GM23338 (cell line): ENCODE results near the gene PTGIS. TPM values are rescaled to one million over a fixed set of nuclear protein-coding genes. Genes with fewer than 3 reads are reported as not detected.

Source experiments
- ATAC-seq: fragments of 200-7000 bp; cut with Tn5 transposase; 3 replicates; pipeline ENCODE4 v1.9.1; 2020
- DNase-seq: peaks from one replicate; pipeline ENCODE4 v3.0.0-alpha.2; 2015; ENCODE audit warnings: low spot score
- H2AFZ ChIP-seq: fragments of 200-600 bp; sonication (generic); 2 replicates; pipeline ENCODE4 v1.8.0; 2016; ENCODE audit warnings: antibody characterized with exemption, mild to moderate bottlenecking, moderate library complexity
- H3F3A ChIP-seq: fragments of 200-600 bp; sonication (generic); replicated peaks from 2 replicates; pipeline ENCODE4 v1.8.0; 2017; ENCODE audit warnings: antibody characterized with exemption, mixed run types, low read depth
- H3K27ac ChIP-seq: fragments of 200-600 bp; sonication (generic); 2 replicates; pipeline ENCODE4 v1.6.1; 2016; ENCODE audit warnings: low read depth
- H3K27me3 ChIP-seq: fragments of 200-600 bp; sonication (generic); 2 replicates; pipeline ENCODE4 v1.8.0; 2016; ENCODE audit warnings: mild to moderate bottlenecking, mixed run types, moderate library complexity; ENCODE audit not compliant: insufficient read depth
- H3K36me3 ChIP-seq: fragments of 200-600 bp; sonication (generic); 2 replicates; pipeline ENCODE4 v1.8.0; 2016; ENCODE audit warnings: mild to moderate bottlenecking; ENCODE audit not compliant: insufficient read depth
- H3K4me1 ChIP-seq: fragments of 200-600 bp; sonication (generic); 2 replicates; pipeline ENCODE4 v1.8.0; 2016; ENCODE audit warnings: mild to moderate bottlenecking, moderate library complexity; ENCODE audit not compliant: insufficient read depth
- H3K4me2 ChIP-seq: fragments of 200-600 bp; sonication (generic); 2 replicates; pipeline ENCODE4 v1.7.1; 2017; ENCODE audit warnings: mixed run types
- H3K4me3 ChIP-seq: fragments of 200-600 bp; sonication (generic); 2 replicates; pipeline ENCODE4 v1.6.1; 2016; ENCODE audit warnings: mixed run types
- H3K79me2 ChIP-seq: fragments of 200-600 bp; sonication (generic); replicated peaks from 2 replicates; pipeline ENCODE4 v1.8.0; 2017; ENCODE audit warnings: mild to moderate bottlenecking; ENCODE audit not compliant: insufficient read depth
- H3K9me2 ChIP-seq: fragments of 200-600 bp; sonication (generic); 2 replicates; pipeline ENCODE4 v1.8.0; 2017; ENCODE audit not compliant: insufficient read depth
- H4K20me1 ChIP-seq: fragments of 200-600 bp; sonication (generic); replicated peaks from 2 replicates; pipeline ENCODE4 v1.8.0; 2017; ENCODE audit warnings: mild to moderate bottlenecking; ENCODE audit not compliant: insufficient read depth
- H3K27ac Mint-ChIP-seq: 2 replicates; pipeline ENCODE4 v1.8.0; 2020; ENCODE audit warnings: inconsistent platforms, mild to moderate bottlenecking, moderate library complexity, mixed read lengths
- H3K27me3 Mint-ChIP-seq: 3 replicates; pipeline ENCODE4 v1.8.0; 2022; ENCODE audit warnings: low read depth, mild to moderate bottlenecking, moderate library complexity, mixed read lengths, inconsistent platforms; ENCODE audit not compliant: insufficient read depth, poor library complexity
- H3K36me3 Mint-ChIP-seq: 3 replicates; pipeline ENCODE4 v1.8.0; 2021; ENCODE audit warnings: low read depth, mild to moderate bottlenecking, inconsistent platforms, moderate library complexity, mixed read lengths
- H3K4me1 Mint-ChIP-seq: 3 replicates; pipeline ENCODE4 v1.8.0; 2020; ENCODE audit warnings: mild to moderate bottlenecking, inconsistent platforms, mixed read lengths
- H3K4me3 Mint-ChIP-seq: 3 replicates; pipeline ENCODE4 v1.8.0; 2021; ENCODE audit warnings: moderate library complexity, mild to moderate bottlenecking, inconsistent platforms, mixed read lengths
- H3K9me3 Mint-ChIP-seq: 3 replicates; pipeline ENCODE4 v1.8.0; 2020; ENCODE audit warnings: moderate library complexity, mild to moderate bottlenecking, inconsistent platforms, mixed read lengths
- CREB1 ChIP-seq: fragments of 250-450 bp; sonication (Bioruptor Pico); IDR thresholded peaks from 2 replicates; pipeline ENCODE4 v1.5.0; 2020; ENCODE audit warnings: low read depth, mild to moderate bottlenecking, moderate library complexity
- JUNB ChIP-seq: IDR thresholded peaks from one replicate; pipeline ENCODE4 v1.6.1; 2016; ENCODE audit warnings: antibody characterized with exemption; ENCODE audit not compliant: unreplicated experiment
- POLR2AphosphoS5 ChIP-seq: IDR thresholded peaks from 2 replicates; pipeline ENCODE4 v1.6.1; 2016; ENCODE audit warnings: antibody characterized with exemption, low read depth
- REST ChIP-seq: IDR thresholded peaks from one replicate; pipeline ENCODE4 v1.6.1; 2018; ENCODE audit warnings: antibody characterized with exemption; ENCODE audit not compliant: unreplicated experiment
- STAT1 ChIP-seq: IDR thresholded peaks from one replicate; pipeline ENCODE4 v1.6.1; 2016; ENCODE audit warnings: antibody characterized with exemption; ENCODE audit not compliant: unreplicated experiment
- ZNF114 ChIP-seq: fragments of 250-450 bp; sonication (Bioruptor Pico); IDR thresholded peaks from 2 replicates; pipeline ENCODE4 v1.5.0; 2020; ENCODE audit warnings: mild to moderate bottlenecking, moderate library complexity
- polyA plus RNA-seq: library from polyadenylated mRNA; unstranded; fragments of >200 nt; fragmentation: Nextera tagmentation; extraction: Ambion mirVana; gene quantifications from 2 replicates; pipeline ENCODE4 v1.2.1, GENCODE V29; 2016
- total RNA-seq: library from RNA; depleted of rRNA; stranded (reverse); fragments of >200 nt; shearing (Covaris generic); gene quantifications from 2 replicates; pipeline ENCODE4 v1.2.3, GENCODE V29; 2014
- TF ChIP-seq, protein P1 (sequence below): fragments of 250-450 bp; sonication (Bioruptor Pico); IDR thresholded peaks from 2 replicates; pipeline ENCODE4 v1.5.0; 2020; ENCODE audit warnings: mild to moderate bottlenecking, moderate library complexity
- TF ChIP-seq, protein P2 (sequence below), 2 experiments: fragments of 200-600 bp in 1 of 2; sonication (generic) in 1 of 2; conservative IDR thresholded peaks; 2 replicates each; pipeline versions ENCODE4 v1.5.1 to v1.6.1; 2016 to 2017; ENCODE audit warnings: antibody characterized with exemption in 2 of 2, low read depth in 2 of 2, mild to moderate bottlenecking in 2 of 2, moderate library complexity in 1 of 2

Gene PTGIS
- total and polyA plus RNA-seq, 2 experiments from 2014 or later: 6.6 to 28.7 TPM

DNA sequence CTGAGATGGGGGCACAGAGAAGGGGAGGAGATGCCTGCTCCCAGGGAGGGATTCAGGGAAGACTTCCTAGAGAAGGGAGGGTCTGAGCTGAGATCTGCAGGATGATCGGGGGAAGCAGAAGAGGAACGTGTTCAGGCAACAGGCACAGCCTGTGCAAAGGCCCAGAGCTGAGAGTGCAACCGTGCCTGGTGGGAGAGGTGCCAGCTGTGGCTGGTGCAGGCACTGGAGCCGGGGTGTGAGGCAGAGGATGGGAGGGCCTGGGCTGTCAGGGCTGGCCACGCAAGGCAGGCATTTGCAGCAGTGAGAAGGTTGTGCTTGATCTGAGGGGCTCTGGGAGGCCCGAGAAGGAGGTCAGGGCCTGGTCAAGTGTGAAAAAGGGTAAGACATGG is 27.7 kb downstream of the PTGIS start (continued):
- TF ChIP-seq, protein P1, sequence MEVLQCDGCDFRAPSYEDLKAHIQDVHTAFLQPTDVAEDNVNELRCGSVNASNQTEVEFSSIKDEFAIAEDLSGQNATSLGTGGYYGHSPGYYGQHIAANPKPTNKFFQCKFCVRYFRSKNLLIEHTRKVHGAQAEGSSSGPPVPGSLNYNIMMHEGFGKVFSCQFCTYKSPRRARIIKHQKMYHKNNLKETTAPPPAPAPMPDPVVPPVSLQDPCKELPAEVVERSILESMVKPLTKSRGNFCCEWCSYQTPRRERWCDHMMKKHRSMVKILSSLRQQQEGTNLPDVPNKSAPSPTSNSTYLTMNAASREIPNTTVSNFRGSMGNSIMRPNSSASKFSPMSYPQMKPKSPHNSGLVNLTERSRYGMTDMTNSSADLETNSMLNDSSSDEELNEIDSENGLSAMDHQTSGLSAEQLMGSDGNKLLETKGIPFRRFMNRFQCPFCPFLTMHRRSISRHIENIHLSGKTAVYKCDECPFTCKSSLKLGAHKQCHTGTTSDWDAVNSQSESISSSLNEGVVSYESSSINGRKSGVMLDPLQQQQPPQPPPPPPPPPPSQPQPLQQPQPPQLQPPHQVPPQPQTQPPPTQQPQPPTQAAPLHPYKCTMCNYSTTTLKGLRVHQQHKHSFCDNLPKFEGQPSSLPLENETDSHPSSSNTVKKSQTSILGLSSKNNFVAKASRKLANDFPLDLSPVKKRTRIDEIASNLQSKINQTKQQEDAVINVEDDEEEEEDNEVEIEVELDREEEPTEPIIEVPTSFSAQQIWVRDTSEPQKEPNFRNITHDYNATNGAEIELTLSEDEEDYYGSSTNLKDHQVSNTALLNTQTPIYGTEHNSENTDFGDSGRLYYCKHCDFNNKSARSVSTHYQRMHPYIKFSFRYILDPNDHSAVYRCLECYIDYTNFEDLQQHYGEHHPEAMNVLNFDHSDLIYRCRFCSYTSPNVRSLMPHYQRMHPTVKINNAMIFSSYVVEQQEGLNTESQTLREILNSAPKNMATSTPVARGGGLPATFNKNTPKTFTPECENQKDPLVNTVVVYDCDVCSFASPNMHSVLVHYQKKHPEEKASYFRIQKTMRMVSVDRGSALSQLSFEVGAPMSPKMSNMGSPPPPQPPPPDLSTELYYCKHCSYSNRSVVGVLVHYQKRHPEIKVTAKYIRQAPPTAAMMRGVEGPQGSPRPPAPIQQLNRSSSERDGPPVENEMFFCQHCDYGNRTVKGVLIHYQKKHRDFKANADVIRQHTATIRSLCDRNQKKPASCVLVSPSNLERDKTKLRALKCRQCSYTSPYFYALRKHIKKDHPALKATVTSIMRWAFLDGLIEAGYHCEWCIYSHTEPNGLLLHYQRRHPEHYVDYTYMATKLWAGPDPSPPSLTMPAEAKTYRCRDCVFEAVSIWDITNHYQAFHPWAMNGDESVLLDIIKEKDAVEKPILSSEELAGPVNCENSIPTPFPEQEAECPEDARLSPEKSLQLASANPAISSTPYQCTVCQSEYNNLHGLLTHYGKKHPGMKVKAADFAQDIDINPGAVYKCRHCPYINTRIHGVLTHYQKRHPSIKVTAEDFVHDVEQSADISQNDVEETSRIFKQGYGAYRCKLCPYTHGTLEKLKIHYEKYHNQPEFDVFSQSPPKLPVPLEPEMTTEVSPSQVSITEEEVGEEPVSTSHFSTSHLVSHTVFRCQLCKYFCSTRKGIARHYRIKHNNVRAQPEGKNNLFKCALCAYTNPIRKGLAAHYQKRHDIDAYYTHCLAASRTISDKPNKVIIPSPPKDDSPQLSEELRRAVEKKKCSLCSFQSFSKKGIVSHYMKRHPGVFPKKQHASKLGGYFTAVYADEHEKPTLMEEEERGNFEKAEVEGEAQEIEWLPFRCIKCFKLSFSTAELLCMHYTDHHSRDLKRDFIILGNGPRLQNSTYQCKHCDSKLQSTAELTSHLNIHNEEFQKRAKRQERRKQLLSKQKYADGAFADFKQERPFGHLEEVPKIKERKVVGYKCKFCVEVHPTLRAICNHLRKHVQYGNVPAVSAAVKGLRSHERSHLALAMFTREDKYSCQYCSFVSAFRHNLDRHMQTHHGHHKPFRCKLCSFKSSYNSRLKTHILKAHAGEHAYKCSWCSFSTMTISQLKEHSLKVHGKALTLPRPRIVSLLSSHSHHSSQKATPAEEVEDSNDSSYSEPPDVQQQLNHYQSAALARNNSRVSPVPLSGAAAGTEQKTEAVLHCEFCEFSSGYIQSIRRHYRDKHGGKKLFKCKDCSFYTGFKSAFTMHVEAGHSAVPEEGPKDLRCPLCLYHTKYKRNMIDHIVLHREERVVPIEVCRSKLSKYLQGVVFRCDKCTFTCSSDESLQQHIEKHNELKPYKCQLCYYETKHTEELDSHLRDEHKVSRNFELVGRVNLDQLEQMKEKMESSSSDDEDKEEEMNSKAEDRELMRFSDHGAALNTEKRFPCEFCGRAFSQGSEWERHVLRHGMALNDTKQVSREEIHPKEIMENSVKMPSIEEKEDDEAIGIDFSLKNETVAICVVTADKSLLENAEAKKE (CRISPR knock-in tag): no peak
- TF ChIP-seq REST (no peak), ZNF114 (no peak)

DNA sequence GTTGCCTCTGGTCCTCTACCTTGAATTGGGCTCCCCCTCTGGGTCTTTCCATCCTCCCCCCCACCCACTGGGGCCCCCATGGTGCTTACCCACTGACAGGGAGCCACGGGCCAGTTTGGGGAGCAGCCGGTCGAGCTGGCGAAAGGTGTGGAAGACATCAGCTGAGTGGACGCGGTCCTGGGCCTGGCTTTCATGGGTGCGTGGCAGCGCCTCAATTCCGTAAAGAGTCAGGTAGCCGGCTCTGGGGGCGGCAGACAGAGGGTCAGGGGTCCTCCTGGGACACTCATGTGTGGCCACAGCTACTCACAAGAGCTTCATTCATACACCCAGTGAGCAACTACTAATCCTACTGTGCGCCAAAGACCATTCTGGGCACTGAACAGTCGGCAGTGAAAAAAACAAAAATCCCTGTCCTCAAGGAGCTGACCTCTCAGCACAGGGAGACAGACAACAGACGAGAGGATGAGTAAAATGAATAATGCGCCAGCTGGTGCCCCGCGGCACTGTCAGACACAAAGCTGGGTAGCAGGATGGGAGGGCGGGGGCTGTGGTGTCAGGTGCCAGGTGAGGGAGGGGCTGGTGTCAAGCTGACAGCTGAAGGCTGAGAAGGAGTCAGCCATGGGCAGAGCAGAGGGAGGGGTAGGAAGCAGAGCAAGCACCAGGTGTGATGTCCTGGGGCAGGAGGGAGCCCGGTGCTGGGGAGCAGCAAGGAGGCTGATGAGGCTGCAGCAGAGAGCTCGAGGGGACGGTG is 28.3 kb downstream of the PTGIS start:
- Mint-ChIP-seq H3K4me1 (no peaks in the 10 kb centered on the region; the same call in 2 of the 3 replicates), H3K4me3 (no peak overlapping the region), H3K27ac (no peak overlapping the region), H3K9me3 (no peaks in the 10 kb centered on the region), H3K27me3 (peaks cover 7% of the 10 kb centered on the region), H3K36me3 (peaks cover 54% of the 10 kb centered on the region)
- H4K20me1 ChIP-seq: no peaks in the 10 kb centered on the region
- H3K27me3 ChIP-seq: no peaks in the 10 kb centered on the region
- no peak overlapping the region for H2AFZ ChIP-seq
- H3K4me2 ChIP-seq: no peak overlapping the region
- ATAC-seq: no peak
- no peak for DNase-seq
- H3K9me2 ChIP-seq: no peaks in the 10 kb centered on the region
- H3K79me2 ChIP-seq: no peaks in the 10 kb centered on the region
- no peaks in the 10 kb centered on the region for H3F3A ChIP-seq
- no peak overlapping the region for H3K27ac ChIP-seq
- H3K4me1 ChIP-seq: no peaks in the 10 kb centered on the region
- H3K4me3 ChIP-seq: no peak overlapping the region
- peaks cover 5% of the 10 kb centered on the region; the same call in 1 of the 2 replicates for H3K36me3 ChIP-seq
- TF ChIP-seq POLR2AphosphoS5 (no peak), STAT1 (no peak), REST (no peak), CREB1 (CRISPR knock-in tag) (no peak), JUNB (no peak)
- TF ChIP-seq, protein P2, sequence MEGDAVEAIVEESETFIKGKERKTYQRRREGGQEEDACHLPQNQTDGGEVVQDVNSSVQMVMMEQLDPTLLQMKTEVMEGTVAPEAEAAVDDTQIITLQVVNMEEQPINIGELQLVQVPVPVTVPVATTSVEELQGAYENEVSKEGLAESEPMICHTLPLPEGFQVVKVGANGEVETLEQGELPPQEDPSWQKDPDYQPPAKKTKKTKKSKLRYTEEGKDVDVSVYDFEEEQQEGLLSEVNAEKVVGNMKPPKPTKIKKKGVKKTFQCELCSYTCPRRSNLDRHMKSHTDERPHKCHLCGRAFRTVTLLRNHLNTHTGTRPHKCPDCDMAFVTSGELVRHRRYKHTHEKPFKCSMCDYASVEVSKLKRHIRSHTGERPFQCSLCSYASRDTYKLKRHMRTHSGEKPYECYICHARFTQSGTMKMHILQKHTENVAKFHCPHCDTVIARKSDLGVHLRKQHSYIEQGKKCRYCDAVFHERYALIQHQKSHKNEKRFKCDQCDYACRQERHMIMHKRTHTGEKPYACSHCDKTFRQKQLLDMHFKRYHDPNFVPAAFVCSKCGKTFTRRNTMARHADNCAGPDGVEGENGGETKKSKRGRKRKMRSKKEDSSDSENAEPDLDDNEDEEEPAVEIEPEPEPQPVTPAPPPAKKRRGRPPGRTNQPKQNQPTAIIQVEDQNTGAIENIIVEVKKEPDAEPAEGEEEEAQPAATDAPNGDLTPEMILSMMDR (conservative IDR thresholded peaks at IDR 0.05; ENCODE audit: low read depth in 2 of 2): no peak
